Neuron (in vitro differentiated cells): ENCODE data around the gene CCL2.

ENCODE experiments used
- H2AFZ ChIP-seq: one replicate; pipeline ENCODE4 v1.6.1; 2013; ENCODE audit warnings: low read depth, mild to moderate bottlenecking, inconsistent platforms, low read length, moderate library complexity
- H3K27me3 ChIP-seq: one replicate; pipeline ENCODE4 v1.6.1; 2013; ENCODE audit warnings: low read length; ENCODE audit not compliant: insufficient read depth
- H3K36me3 ChIP-seq: one replicate; pipeline ENCODE4 v1.6.1; 2013; ENCODE audit warnings: low read length; ENCODE audit not compliant: insufficient read depth
- H3K4me1 ChIP-seq: one replicate; pipeline ENCODE4 v1.6.1; 2013; ENCODE audit warnings: low read length; ENCODE audit not compliant: insufficient read depth
- H3K4me3 ChIP-seq: 2 replicates; pipeline ENCODE4 v1.5.1; 2013; ENCODE audit warnings: mild to moderate bottlenecking, low read length, moderate library complexity
- H3K9me3 ChIP-seq: one replicate; pipeline ENCODE4 v1.6.1; 2013; ENCODE audit warnings: low read length

The CCL2 gene

GRCh38 chr17:34299956-34300577 lies 45.0 kb downstream of the CCL2 start:
- Histone ChIP-seq H3K9me3 (no peaks in the 10 kb centered on the region), H2AFZ (no peak overlapping the region), H3K36me3 (no peaks in the 10 kb centered on the region), H3K4me1 (no peaks in the 10 kb centered on the region), H3K27me3 (no peaks in the 10 kb centered on the region), H3K4me3 (no peak overlapping the region)

GRCh38 chr17:34300652-34301370 lies 45.7 kb downstream of the CCL2 start:
- no peaks in the 10 kb centered on the region for H3K36me3 ChIP-seq
- no peak overlapping the region for H3K4me3 ChIP-seq
- H3K9me3 ChIP-seq = no peaks in the 10 kb centered on the region
- H3K4me1 ChIP-seq = no peaks in the 10 kb centered on the region
- no peak overlapping the region for H2AFZ ChIP-seq
- no peaks in the 10 kb centered on the region for H3K27me3 ChIP-seq

GRCh38 chr17:34301986-34302385 lies 46.9 kb downstream of the CCL2 start:
- H2AFZ ChIP-seq = no peak overlapping the region
- H3K4me1 ChIP-seq = no peaks in the 10 kb centered on the region
- no peaks in the 10 kb centered on the region for H3K9me3 ChIP-seq
- H3K36me3 ChIP-seq = no peaks in the 10 kb centered on the region
- no peak overlapping the region for H3K4me3 ChIP-seq
- no peaks in the 10 kb centered on the region for H3K27me3 ChIP-seq

- Histone ChIP-seq H3K27me3 (no peaks in the 10 kb centered on the region), H3K4me1 (no peaks in the 10 kb centered on the region), H3K4me3 (no peak overlapping the region), H3K9me3 (no peaks in the 10 kb centered on the region), H3K36me3 (no peaks in the 10 kb centered on the region), H2AFZ (no peak overlapping the region)
Measured at GRCh38 chr17:34302636-34303035, 47.6 kb downstream of the CCL2 start.

GRCh38 chr17:34303606-34304005 lies 48.5 kb downstream of the CCL2 start:
- H2AFZ ChIP-seq = no peak overlapping the region
- no peaks in the 10 kb centered on the region for H3K9me3 ChIP-seq
- no peaks in the 10 kb centered on the region for H3K27me3 ChIP-seq
- no peaks in the 10 kb centered on the region for H3K4me1 ChIP-seq
- H3K4me3 ChIP-seq = no peak overlapping the region
- no peaks in the 10 kb centered on the region for H3K36me3 ChIP-seq

GRCh38 chr17:34305061-34305460 lies 50.0 kb downstream of the CCL2 start:
- no peaks in the 10 kb centered on the region for H3K9me3 ChIP-seq
- H3K27me3 ChIP-seq = no peaks in the 10 kb centered on the region
- no peaks in the 10 kb centered on the region for H3K36me3 ChIP-seq
- H3K4me3 ChIP-seq = no peak overlapping the region
- no peaks in the 10 kb centered on the region for H3K4me1 ChIP-seq
- H2AFZ ChIP-seq = no peak overlapping the region

GRCh38 chr17:34305606-34306005 lies 50.5 kb downstream of the CCL2 start:
- H3K36me3 ChIP-seq = no peaks in the 10 kb centered on the region
- H3K4me1 ChIP-seq = no peaks in the 10 kb centered on the region
- H3K9me3 ChIP-seq = no peaks in the 10 kb centered on the region
- H3K4me3 ChIP-seq = no peak overlapping the region
- no peak overlapping the region for H2AFZ ChIP-seq
- no peaks in the 10 kb centered on the region for H3K27me3 ChIP-seq

GRCh38 chr17:34306466-34306865 lies 51.4 kb downstream of the CCL2 start:
- Histone ChIP-seq H3K4me1 (no peaks in the 10 kb centered on the region), H2AFZ (no peak overlapping the region), H3K36me3 (no peaks in the 10 kb centered on the region), H3K4me3 (no peak overlapping the region), H3K27me3 (no peaks in the 10 kb centered on the region), H3K9me3 (no peaks in the 10 kb centered on the region)
